Psoas muscle (tissue), 8 donors: Measurements from ENCODE around the gene HSF2BP. TPM values are rescaled to one million over a fixed set of nuclear protein-coding genes. Genes with fewer than 3 reads are reported as not detected.
"Not testable (repeated sequence)": the region's sequence is repeated elsewhere in the genome, so short reads cannot be mapped to it uniquely, and the experiment has no call there.

ENCODE experiments used
- ATAC-seq, 4 donors: fragments of 200-7000 bp; cut with Tn5 transposase; one replicate each; pipeline ENCODE4 v1.9.1; 2020; ENCODE audit warnings: moderate library complexity in 3 of 4, mild to moderate bottlenecking in 2 of 4
- DNase-seq, 2 donors: peaks; one replicate each; pipeline ENCODE4 v3.0.0-alpha.2; 2020
- H3K27ac ChIP-seq: fragments of 200-600 bp; one replicate; pipeline ENCODE4 v1.8.0; 2022
- H3K27me3 ChIP-seq, 3 donors: fragments of 200-600 bp in 1 of 3; one replicate each; pipeline versions ENCODE4 v1.6.1 to v1.8.0; 2013 to 2022; ENCODE audit warnings: low read length in 2 of 3, mild to moderate bottlenecking in 2 of 3, moderate library complexity in 1 of 3; ENCODE audit not compliant: insufficient read depth in 3 of 3
- H3K36me3 ChIP-seq, 2 donors: fragments of 200-600 bp in 1 of 2; one replicate each; pipeline versions ENCODE4 v1.6.1 to v1.8.0; 2013 to 2022; ENCODE audit warnings: low read depth in 1 of 2, mild to moderate bottlenecking in 1 of 2, moderate library complexity in 1 of 2; ENCODE audit not compliant: insufficient read depth in 1 of 2
- H3K4me1 ChIP-seq: fragments of 200-600 bp; one replicate; pipeline ENCODE4 v1.8.0; 2022
- H3K4me3 ChIP-seq: fragments of 200-600 bp; one replicate; pipeline ENCODE4 v1.8.0; 2022; ENCODE audit warnings: mild to moderate bottlenecking
- H3K9me3 ChIP-seq: fragments of 200-600 bp; one replicate; pipeline ENCODE4 v1.8.0; 2022
- CTCF ChIP-seq: fragments of 200-600 bp; IDR thresholded peaks from one replicate; pipeline ENCODE4 v1.8.0; 2022; ENCODE audit warnings: antibody characterized with exemption
- WGBS, 3 donors: extraction: QIAGEN DNeasy Blood & Tissue Kit; methylation state at CpG; one replicate each; pipeline versions ENCODE4 v1.1.6 to v1.1.7; 2013; 5-methylcytosine and 5-hydroxymethylcytosine counted together
- intact Hi-C, 2 donors: fragments of 100-400 bp; cut with DNase I; formaldehyde crosslinking; loops; one replicate each; pipeline versions ENCODE4 v1.11.0 to v1.14.2; 2022
- polyA plus RNA-seq, 3 donors: library from polyadenylated mRNA; stranded (reverse); fragments of 200-250 nt; gene quantifications; one replicate each; pipeline ENCODE4 v1.2.3, GENCODE V29; 2013
- total RNA-seq, 4 donors: library from RNA; stranded (reverse); fragmentation: NEBNext Ultra II Directional in 2 of 4; extraction: Animal tissue kit (Norgen Biotek cat#: 25700) in 2 of 4; gene quantifications; one replicate each; pipeline versions ENCODE4 v1.2.1 to v1.2.4, GENCODE V29; 2021 to 2023
- donor health status: healthy with polysubstance abuse.
- donor health status: DM: no; HTN: no; CAD: no; lungs with moderate emphysema.
- donor health status: Bipolar disorder and iron deficiency.
- donor health status: healthy.
- donor health status: DM: yes; HTN: yes; CAD: no.
- donor health status: DM: no; HTN: no; CAD: no.
- donor health status: DM: no; HTN: no; CAD: no.
- donor health status: DM: yes; HTN: yes; CAD: no.

HSF2BP gene
- total and polyA plus RNA-seq, 7 donors, result 0.16 to 1.7 (median 0.28) TPM; not detected in 1

GRCh38 chr21:43684424-43684823 lies 25.1 kb upstream of the HSF2BP start:
- Histone ChIP-seq H3K27ac (no peak overlapping the region), H3K4me3 (no peak overlapping the region), H3K4me1 (no peaks in the 10 kb centered on the region), H3K9me3 (no peaks in the 10 kb centered on the region), H3K36me3 (peaks cover 8 to 99% of the 10 kb centered on the region in 2 donors), H3K27me3 (no peaks in the 10 kb centered on the region)
- TF ChIP-seq CTCF, result no peak
- no peak for DNase-seq
- no peak for ATAC-seq
- WGBS, 3 donors, result 65 to 81% (median 67%) methylated on average over 3 of the region's 3 CpGs
- intact Hi-C loops, result no loop called here

GRCh38 chr21:43681650-43682049 lies 22.4 kb upstream of the HSF2BP start:
- 93 to 98% (median 95%) methylated on average over 6 of the region's 6 CpGs for WGBS, 3 donors
- Histone ChIP-seq H3K27ac (no peak overlapping the region), H3K36me3 (peaks cover 6 to 100% of the 10 kb centered on the region in 2 donors), H3K27me3 (no peaks in the 10 kb centered on the region), H3K9me3 (no peaks in the 10 kb centered on the region), H3K4me3 (no peak overlapping the region), H3K4me1 (no peaks in the 10 kb centered on the region)
- intact Hi-C loops, result no loop called here
- no peak for TF ChIP-seq CTCF
- no peak for ATAC-seq
- no peak for DNase-seq

- ATAC-seq, H3K27ac ChIP-seq: not testable (repeated sequence)
Observed at GRCh38 chr21:43680421-43680820, 21.1 kb upstream of the HSF2BP start.

GRCh38 chr21:43679951-43680350 lies 20.7 kb upstream of the HSF2BP start:
- H3K36me3 ChIP-seq, result peaks cover 6 to 100% of the 10 kb centered on the region in 2 donors
- no peaks in the 10 kb centered on the region for H3K4me1 ChIP-seq
- no peak overlapping the region for H3K27ac ChIP-seq
- no peak overlapping the region for H3K4me3 ChIP-seq
- intact Hi-C loops, result no loop called here
- ATAC-seq, result no peak
- no peaks in the 10 kb centered on the region for H3K9me3 ChIP-seq
- no peak for DNase-seq
- WGBS, 3 donors, result 96% methylated on average over 12 of the region's 12 CpGs
- TF ChIP-seq CTCF, result no peak
- no peaks in the 10 kb centered on the region for H3K27me3 ChIP-seq

More at GRCh38 chr21:43680421-43680820, 21.1 kb upstream of the HSF2BP start:
- WGBS, 3 donors, result 75 to 97% (median 82%) methylated on average over 6 of the region's 6 CpGs
- DNase-seq, H3K9me3 ChIP-seq, intact Hi-C loops, H3K4me1 ChIP-seq, H3K4me3 ChIP-seq, H3K27me3 ChIP-seq: not testable (repeated sequence)
- H3K36me3 ChIP-seq, result peaks cover 6 to 100% of the 10 kb centered on the region in 2 donors

- no peak for TF ChIP-seq CTCF
- Histone ChIP-seq H3K9me3 (no peaks in the 10 kb centered on the region), H3K4me3 (no peak overlapping the region), H3K4me1 (no peaks in the 10 kb centered on the region), H3K27ac (no peak overlapping the region), H3K36me3 (peaks cover 0 to 99% of the 10 kb centered on the region in 2 donors), H3K27me3 (no peaks in the 10 kb centered on the region)
- intact Hi-C loops, result no loop called here
- ATAC-seq, result no peak
- DNase-seq, result no peak
- 91 to 93% (median 93%) methylated on average over 15 of the region's 15 CpGs for WGBS, 3 donors
Observed at GRCh38 chr21:43676391-43676790, 17.1 kb upstream of the HSF2BP start.
